HG02938 (cell line): ENCODE data around the gene TMEM178B.

Experiments used
- ATAC-seq: cut with Tn5 transposase; IDR thresholded peaks from one replicate; pipeline ENCODE4 v1.9.1; 2021; ENCODE audit warnings: mild to moderate bottlenecking, moderate library complexity; ENCODE audit not compliant: unreplicated experiment

Gene TMEM178B

GRCh38 chr7:141452911-141453310, 379.0 kb downstream of the TMEM178B start:
- ATAC-seq = no peak

GRCh38 chr7:141454338-141454737, 380.5 kb downstream of the TMEM178B start:
- ATAC-seq = no peak

GRCh38 chr7:141455723-141456122, 381.9 kb downstream of the TMEM178B start:
- no peak for ATAC-seq

- no peak for ATAC-seq
These were observed 382.4 kb downstream of the TMEM178B start for GRCh38 chr7:141456298-141456697.

GRCh38 chr7:141456711-141457110, 382.8 kb downstream of the TMEM178B start:
- no peak for ATAC-seq

- ATAC-seq = no peak
These were observed 387.2 kb downstream of the TMEM178B start for GRCh38 chr7:141460781-141461715.

- no peak for ATAC-seq
These were observed 388.1 kb downstream of the TMEM178B start for GRCh38 chr7:141461924-141462323.

GRCh38 chr7:141462958-141463357, 389.1 kb downstream of the TMEM178B start:
- no peak for ATAC-seq

- ATAC-seq = no peak
These were observed 390.1 kb downstream of the TMEM178B start for GRCh38 chr7:141463986-141464385.

GRCh38 chr7:141464551-141464950, 390.7 kb downstream of the TMEM178B start:
- ATAC-seq = no peak

- ATAC-seq = no peak
These were observed 392.5 kb downstream of the TMEM178B start for GRCh38 chr7:141466151-141466904.

GRCh38 chr7:141468341-141468740, 394.5 kb downstream of the TMEM178B start:
- ATAC-seq = no peak

- no peak for ATAC-seq
These were observed 401.8 kb downstream of the TMEM178B start for GRCh38 chr7:141475679-141476078.

- ATAC-seq = no peak
These were observed 404.0 kb downstream of the TMEM178B start for GRCh38 chr7:141477865-141478264.

- ATAC-seq = no peak
These were observed 405.0 kb downstream of the TMEM178B start for GRCh38 chr7:141478845-141479244.

GRCh38 chr7:141480953-141481352, 407.1 kb downstream of the TMEM178B start:
- ATAC-seq = no peak

GRCh38 chr7:141481971-141482370, 408.1 kb downstream of the TMEM178B start:
- no peak for ATAC-seq

- ATAC-seq = no peak
These were observed 409.2 kb downstream of the TMEM178B start for GRCh38 chr7:141483044-141483443.

- ATAC-seq = no peak
These were observed 411.0 kb downstream of the TMEM178B start for GRCh38 chr7:141484907-141485306.

- ATAC-seq = no peak
These were observed 413.1 kb downstream of the TMEM178B start for GRCh38 chr7:141486959-141487358.

- no peak for ATAC-seq
These were observed 416.6 kb downstream of the TMEM178B start for GRCh38 chr7:141490474-141490873.

GRCh38 chr7:141495057-141495456, 421.2 kb downstream of the TMEM178B start:
- no peak for ATAC-seq
